HCT116 (cell line): ENCODE data around the gene MBNL2. TPM values are rescaled to one million over a fixed set of nuclear protein-coding genes. Genes with fewer than 3 reads are reported as not detected.
A peak's percentile ranks its signal among the peaks of the same experiment; 100 is the strongest.

Experiments
- ATAC-seq: fragments of 200-7000 bp; cut with Tn5 transposase; 2 replicates; pipeline ENCODE4 v1.9.1; 2020; ENCODE audit warnings: mild to moderate bottlenecking, moderate library complexity
- BruUV-seq: library from RNA; stranded (reverse); fragments of 400-500 nt; replicated peaks from 2 replicates; lab custom pipeline; 2021; lab: Mats Ljungman, UMichigan
- CTCF ChIA-PET: fragments of 300-600 bp; sonication (Branson Sonifier 250); formaldehyde crosslinking; loops from one replicate; lab custom pipeline; 2021; ENCODE audit warnings: antibody characterized with exemption; lab: Charles Lee
- POLR2A ChIA-PET: fragments of 300-600, 350-600 bp; sonication (Branson Sonifier 250); formaldehyde crosslinking; loops from one replicate; lab custom pipeline; 2021; ENCODE audit warnings: antibody characterized with exemption; lab: Charles Lee
- RAD21 ChIA-PET, 2 experiments: fragments of 300-600 bp; sonication (Branson Sonifier 250); formaldehyde crosslinking; loops; one replicate each; lab custom pipeline; 2023; ENCODE audit warnings: low total read pairs in 2 of 2; ENCODE audit not compliant: uncharacterized antibody in 2 of 2, unreplicated experiment in 2 of 2, low non-redundant PET in 1 of 2; lab: Charles Lee
- DNase-seq: peaks from one replicate; pipeline ENCODE4 v3.0.0-alpha.2; 2010; ENCODE audit warnings: low read depth, low spot score
- H2AFZ ChIP-seq: fragments of 200-600 bp; shearing (Covaris generic), sonication (generic); 2 replicates; pipeline ENCODE4 v1.6.1; 2017; ENCODE audit warnings: low read depth, mixed run types, mixed read lengths, antibody characterized with exemption, low read length; ENCODE audit not compliant: poor library complexity, severe bottlenecking
- H3K27ac ChIP-seq: 2 replicates; pipeline ENCODE4 v1.5.1; 2012; ENCODE audit warnings: low read depth, low read length
- H3K27me3 ChIP-seq: fragments of 200-600 bp; sonication (generic); 2 replicates; pipeline ENCODE4 v1.6.1; 2016; ENCODE audit warnings: mixed run types, low read length, mixed read lengths; ENCODE audit not compliant: insufficient read depth
- H3K36me3 ChIP-seq, 2 experiments: fragments of 200-500 bp in 1 of 2; fragments of 200-600 bp in 1 of 2; sonication (Bioruptor generic) in 1 of 2; sonication (generic) in 1 of 2; 2 replicates each; pipeline versions ENCODE4 v1.5.1 to v1.6.1; 2014 to 2016; ENCODE audit warnings: low read length in 2 of 2, inconsistent platforms in 1 of 2, mixed read lengths in 1 of 2, mixed run types in 1 of 2; ENCODE audit not compliant: insufficient read depth in 2 of 2, control insufficient read depth in 1 of 2
- H3K4me1 ChIP-seq, 2 experiments: fragments of 200-600 bp in 1 of 2; sonication (generic) in 1 of 2; 2 replicates each; pipeline versions ENCODE4 v1.5.1 to v1.6.1; 2012 to 2017; ENCODE audit warnings: low read length in 2 of 2, inconsistent platforms in 1 of 2, mild to moderate bottlenecking in 1 of 2, mixed read lengths in 1 of 2, mixed run types in 1 of 2, moderate library complexity in 1 of 2; ENCODE audit not compliant: insufficient read depth in 2 of 2, control insufficient read depth in 1 of 2
- H3K4me2 ChIP-seq: fragments of 200-600 bp; sonication (generic); 2 replicates; pipeline ENCODE4 v1.6.1; 2017; ENCODE audit warnings: mixed run types, low read length, mixed read lengths
- H3K4me3 ChIP-seq, 2 experiments: fragments of 200-600 bp in 1 of 2; sonication (generic) in 1 of 2; replicated peaks in 1 of 2; 2 replicates each; pipeline ENCODE4 v1.5.1; 2011 to 2016; ENCODE audit warnings: low read length in 2 of 2, control low read depth in 1 of 2, low read depth in 1 of 2, mild to moderate bottlenecking in 1 of 2, mixed read lengths in 1 of 2, mixed run types in 1 of 2
- H3K79me2 ChIP-seq: fragments of 200-600 bp; sonication (generic); 2 replicates; pipeline ENCODE4 v1.6.1; 2017; ENCODE audit warnings: mild to moderate bottlenecking, mixed run types, low read length, moderate library complexity, mixed read lengths; ENCODE audit not compliant: insufficient read depth
- H3K9ac ChIP-seq: fragments of 200-600 bp; sonication (generic); 2 replicates; pipeline ENCODE4 v1.6.1; 2016; ENCODE audit warnings: low read length, mixed read lengths
- H3K9me2 ChIP-seq: fragments of 200-600 bp; sonication (generic), shearing (Covaris generic); 2 replicates; pipeline ENCODE4 v1.6.1; 2017; ENCODE audit warnings: mixed run types, mild to moderate bottlenecking, moderate library complexity; ENCODE audit not compliant: insufficient read depth
- H3K9me3 ChIP-seq, 2 experiments: fragments of 200-500 bp in 1 of 2; fragments of 200-600 bp in 1 of 2; sonication (Bioruptor generic) in 1 of 2; sonication (generic) in 1 of 2; 2 replicates each; pipeline ENCODE4 v1.6.1; 2014 to 2017; ENCODE audit warnings: low read length in 2 of 2, mixed read lengths in 2 of 2, inconsistent platforms in 1 of 2, low read depth in 1 of 2, mild to moderate bottlenecking in 1 of 2, mixed run types in 1 of 2, moderate library complexity in 1 of 2; ENCODE audit not compliant: control insufficient read depth in 1 of 2, insufficient read depth in 1 of 2
- H4K20me1 ChIP-seq: fragments of 200-600 bp; sonication (generic), shearing (Covaris generic); 2 replicates; pipeline ENCODE4 v1.6.1; 2017; ENCODE audit warnings: mixed run types, mild to moderate bottlenecking, moderate library complexity; ENCODE audit not compliant: insufficient read depth
- CBX3 ChIP-seq: IDR thresholded peaks from 2 replicates; pipeline ENCODE4 v1.6.1; 2012; ENCODE audit warnings: low read depth
- CEBPB ChIP-seq: IDR thresholded peaks from 2 replicates; pipeline ENCODE4 v1.6.1; 2012; ENCODE audit warnings: low read depth
- CTCF ChIP-seq, 3 experiments: fragments of 200-600 bp in 1 of 3; sonication (generic) in 1 of 3; IDR thresholded peaks in 2 of 3; conservative IDR thresholded peaks in 1 of 3; 2 replicates each; pipeline ENCODE4 v1.5.1; 2012 to 2017; ENCODE audit warnings: low read depth in 2 of 3, low read length in 2 of 3, antibody characterized with exemption in 1 of 3, borderline replicate concordance in 1 of 3, control low read depth in 1 of 3, mild to moderate bottlenecking in 1 of 3, mixed read lengths in 1 of 3, mixed run types in 1 of 3, moderate library complexity in 1 of 3; ENCODE audit not compliant: insufficient read depth in 1 of 3
- EGR1 ChIP-seq: IDR thresholded peaks from 2 replicates; pipeline ENCODE4 v1.6.1; 2012; ENCODE audit warnings: low read depth
- EZH2phosphoT487 ChIP-seq: fragments of 200-600 bp; IDR thresholded peaks from 2 replicates; pipeline ENCODE4 v1.6.1; 2018; ENCODE audit warnings: antibody characterized with exemption, borderline replicate concordance
- MAX ChIP-seq: IDR thresholded peaks from 2 replicates; pipeline ENCODE4 v1.6.1; 2012
- POLR2AphosphoS5 ChIP-seq: IDR thresholded peaks from 2 replicates; pipeline ENCODE4 v1.6.1; 2011; ENCODE audit warnings: mild to moderate bottlenecking, low read depth, low read length, moderate library complexity
- RAD21 ChIP-seq: IDR thresholded peaks from 2 replicates; pipeline ENCODE4 v1.6.1; 2012; ENCODE audit warnings: low read depth, mild to moderate bottlenecking
- SIN3A ChIP-seq: IDR thresholded peaks from 2 replicates; pipeline ENCODE4 v1.6.1; 2012; ENCODE audit warnings: low read depth
- SP1 ChIP-seq: IDR thresholded peaks from 2 replicates; pipeline ENCODE4 v1.6.1; 2012; ENCODE audit warnings: low read depth
- SRF ChIP-seq: IDR thresholded peaks from 2 replicates; pipeline ENCODE4 v1.6.1; 2012; ENCODE audit warnings: low read depth
- TCF7L2 ChIP-seq: IDR thresholded peaks from 2 replicates; pipeline ENCODE4 v1.7.0; 2011; ENCODE audit warnings: borderline replicate concordance, inconsistent platforms; ENCODE audit not compliant: insufficient read depth, insufficient read length; ENCODE audit errors: extremely low read depth
- YY1 ChIP-seq: IDR thresholded peaks from 2 replicates; pipeline ENCODE4 v1.6.1; 2011; ENCODE audit warnings: low read length, low read depth, moderate library complexity, mild to moderate bottlenecking; ENCODE audit not compliant: insufficient replicate concordance; ENCODE audit errors: extremely low read depth
- ZFX ChIP-seq: fragments of 450-650 bp; IDR thresholded peaks from 2 replicates; pipeline ENCODE4 v1.6.1; 2017
- ZNF274 ChIP-seq: fragments of 200-500 bp; sonication (Bioruptor generic); IDR thresholded peaks from 2 replicates; pipeline ENCODE4 v1.6.1; 2014; ENCODE audit warnings: mild to moderate bottlenecking, low read depth, low read length, inconsistent platforms
- intact Hi-C: fragments of 100-400 bp; cut with micrococcal nuclease; formaldehyde crosslinking; loops from 2 replicates; pipeline ENCODE4 v1.10.0; 2022
- total RNA-seq: library from RNA; stranded (reverse); gene quantifications from one replicate; pipeline ENCODE4 v1.2.1, GENCODE V29; 2021; ENCODE audit not compliant: unreplicated experiment
- TF ChIP-seq, protein P1 (sequence below): IDR thresholded peaks from 2 replicates; pipeline ENCODE4 v1.6.1; 2011; ENCODE audit warnings: mild to moderate bottlenecking, low read length, moderate library complexity; ENCODE audit not compliant: insufficient replicate concordance; ENCODE audit errors: extremely low read depth

Gene MBNL2
- total RNA-seq, 1 experiment from 2014 or later: 73.9 TPM

- ChIA-PET POLR2A (interaction anchor here (1.4 to 3.1 kb wide), 6 partner anchors 9 to 113 kb away, joined by 4 to 31 read pairs (median 6); no protein-coding TSS in a partner anchor), CTCF (interaction anchor here (1.8 to 4.2 kb wide), 3 partner anchors 11 to 113 kb away, joined by 5 to 21 read pairs (median 18); no protein-coding TSS in a partner anchor), RAD21 (no interaction called here)
- Histone ChIP-seq H3K9ac (peak overlapping the region; percentile 80), H3K9me2 (no peaks in the 10 kb centered on the region), H3K4me3 (peak overlapping the region; percentile 74 to 85), H3K4me2 (peak overlapping the region; percentile 79), H3K79me2 (peaks cover 61% of the 10 kb centered on the region), H3K4me1 (peaks cover 47 to 50% of the 10 kb centered on the region in 2 experiments), H3K9me3 (no peaks in the 10 kb centered on the region), H2AFZ (no peak overlapping the region), H3K27ac (peak overlapping the region; percentile 74), H3K27me3 (no peaks in the 10 kb centered on the region), H4K20me1 (no peaks in the 10 kb centered on the region), H3K36me3 (no peaks in the 10 kb centered on the region)
- ATAC-seq (no peak), DNase-seq (no peak)
- no peak for TF ChIP-seq TCF7L2
- no peak for TF ChIP-seq CTCF (IDR thresholded peaks at IDR 0.05 in 2 of 3, conservative IDR thresholded peaks at IDR 0.05 in 1 of 3; ENCODE audit: borderline replicate concordance in 1 of 3, insufficient read depth in 1 of 3, low read depth in 2 of 3, low read length in 2 of 3)
- no peak for TF ChIP-seq SRF
- no peak for TF ChIP-seq EZH2phosphoT487
- TF ChIP-seq, protein P1, sequence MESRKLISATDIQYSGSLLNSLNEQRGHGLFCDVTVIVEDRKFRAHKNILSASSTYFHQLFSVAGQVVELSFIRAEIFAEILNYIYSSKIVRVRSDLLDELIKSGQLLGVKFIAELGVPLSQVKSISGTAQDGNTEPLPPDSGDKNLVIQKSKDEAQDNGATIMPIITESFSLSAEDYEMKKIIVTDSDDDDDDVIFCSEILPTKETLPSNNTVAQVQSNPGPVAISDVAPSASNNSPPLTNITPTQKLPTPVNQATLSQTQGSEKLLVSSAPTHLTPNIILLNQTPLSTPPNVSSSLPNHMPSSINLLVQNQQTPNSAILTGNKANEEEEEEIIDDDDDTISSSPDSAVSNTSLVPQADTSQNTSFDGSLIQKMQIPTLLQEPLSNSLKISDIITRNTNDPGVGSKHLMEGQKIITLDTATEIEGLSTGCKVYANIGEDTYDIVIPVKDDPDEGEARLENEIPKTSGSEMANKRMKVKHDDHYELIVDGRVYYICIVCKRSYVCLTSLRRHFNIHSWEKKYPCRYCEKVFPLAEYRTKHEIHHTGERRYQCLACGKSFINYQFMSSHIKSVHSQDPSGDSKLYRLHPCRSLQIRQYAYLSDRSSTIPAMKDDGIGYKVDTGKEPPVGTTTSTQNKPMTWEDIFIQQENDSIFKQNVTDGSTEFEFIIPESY: no peak
- TF ChIP-seq SP1: no peak
- TF ChIP-seq ZFX: no peak
- no peak for TF ChIP-seq MAX
- no peak for TF ChIP-seq YY1
- no peak for TF ChIP-seq RAD21
- no peak for TF ChIP-seq SIN3A
- no peak for TF ChIP-seq CBX3
- TF ChIP-seq POLR2AphosphoS5: no peak
- no peak for TF ChIP-seq EGR1
- TF ChIP-seq CEBPB: no peak
- TF ChIP-seq ZNF274: no peak
- intact Hi-C loops: loop anchor here (5.0 kb wide), 1 partner anchor 134 kb away; no protein-coding TSS in a partner anchor
- BruUV-seq: TSS peak; percentile 82
These were observed 1.0 kb downstream of the MBNL2 start for GRCh38 chr13:97223037-97223710.
